Measurements from ENCODE around the gene ASB10.

The ASB10 gene

GRCh38 chr7:151189038-151189437 is 2.0 kb upstream of the ASB10 start:
- DNase-seq = no peak

DNA sequence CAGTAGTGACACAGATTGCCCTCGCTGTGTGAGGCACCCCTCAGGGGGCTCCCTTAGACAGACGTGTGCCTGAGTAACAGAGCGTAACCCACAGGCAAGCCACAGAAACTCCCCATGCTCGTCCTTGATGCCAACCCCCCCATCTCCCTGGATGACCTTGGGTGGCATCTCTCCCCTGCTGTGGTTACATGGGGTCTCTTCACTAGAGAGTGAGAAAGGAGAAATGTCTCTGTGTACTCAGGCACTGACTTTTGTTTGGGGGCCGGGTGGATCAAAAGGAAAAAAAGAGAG is 1.1 kb upstream of the ASB10 start:
- DNase-seq = no peak

- no peak for DNase-seq
These were observed 580 bp upstream of the ASB10 start for GRCh38 chr7:151187409-151188251.

- no peak for DNase-seq
These were observed 1.0 kb downstream of the ASB10 start for GRCh38 chr7:151185762-151186639.

DNA sequence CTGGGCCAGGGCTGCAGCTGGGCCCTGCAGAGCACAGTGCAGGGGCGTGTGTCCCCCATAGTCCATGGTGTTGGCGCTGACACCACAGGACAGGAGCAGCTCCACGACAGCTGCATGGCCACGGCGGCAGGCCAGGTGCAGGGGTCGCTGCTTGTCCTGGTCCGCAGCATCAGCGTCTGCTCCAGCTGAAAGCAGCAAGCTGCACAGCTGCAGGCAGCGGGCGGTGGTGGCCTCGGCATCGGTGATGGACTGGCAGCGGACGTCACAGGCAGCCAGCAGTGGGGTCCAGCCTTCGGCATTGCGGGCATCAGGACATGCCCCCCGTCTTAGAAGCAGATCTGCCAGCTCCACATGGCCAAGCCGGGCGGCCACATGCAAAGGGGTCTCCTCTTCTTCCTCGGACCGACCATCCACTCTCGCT is 6.0 kb downstream of the ASB10 start:
- peak in 1 of 51 donors; percentile 26 for DNase-seq

GRCh38 chr7:151179946-151180345 is 7.1 kb downstream of the ASB10 start:
- DNase-seq = no peak

- DNase-seq = no peak
These were observed 7.7 kb downstream of the ASB10 start for GRCh38 chr7:151179287-151179860.

DNA sequence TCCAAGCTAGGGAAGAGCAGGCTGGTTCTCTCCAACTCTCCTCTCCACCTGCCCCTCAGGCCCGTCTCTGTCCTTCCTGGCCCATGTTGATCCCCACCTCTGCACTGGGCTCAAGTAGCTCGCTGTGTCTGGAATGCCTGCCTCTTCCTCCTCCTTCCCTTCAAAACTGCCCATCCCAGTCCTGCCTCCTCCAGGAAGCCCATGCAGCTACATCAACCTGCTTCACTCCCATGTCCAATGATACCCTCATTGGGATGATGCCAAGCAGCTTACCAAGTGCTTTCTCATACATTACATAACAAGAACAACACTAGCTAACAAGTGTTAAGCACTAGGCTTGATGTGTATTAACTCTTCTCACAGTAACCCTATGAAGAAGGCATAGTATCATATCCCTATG is 8.2 kb downstream of the ASB10 start:
- DNase-seq = no peak

DNA sequence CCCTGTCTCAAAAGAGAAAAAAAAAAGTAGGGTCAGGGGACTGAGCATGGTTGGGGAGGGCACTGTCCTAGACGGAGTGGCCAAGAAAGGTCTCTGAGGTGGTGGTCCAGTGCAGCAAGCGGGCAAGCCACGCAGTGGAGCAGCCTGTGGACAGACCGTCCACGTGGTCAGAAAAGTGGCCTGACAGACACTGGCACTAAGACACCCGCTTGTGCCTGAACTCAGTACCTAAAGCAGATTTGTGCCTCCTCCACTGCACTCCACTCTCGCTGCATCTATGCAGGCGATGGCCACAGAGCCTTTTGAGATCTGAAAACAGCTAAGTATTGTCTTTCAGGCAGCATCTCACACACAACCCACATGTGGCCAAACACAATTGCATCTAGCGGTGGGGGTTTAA is 8.8 kb downstream of the ASB10 start:
- DNase-seq = no peak

DNA sequence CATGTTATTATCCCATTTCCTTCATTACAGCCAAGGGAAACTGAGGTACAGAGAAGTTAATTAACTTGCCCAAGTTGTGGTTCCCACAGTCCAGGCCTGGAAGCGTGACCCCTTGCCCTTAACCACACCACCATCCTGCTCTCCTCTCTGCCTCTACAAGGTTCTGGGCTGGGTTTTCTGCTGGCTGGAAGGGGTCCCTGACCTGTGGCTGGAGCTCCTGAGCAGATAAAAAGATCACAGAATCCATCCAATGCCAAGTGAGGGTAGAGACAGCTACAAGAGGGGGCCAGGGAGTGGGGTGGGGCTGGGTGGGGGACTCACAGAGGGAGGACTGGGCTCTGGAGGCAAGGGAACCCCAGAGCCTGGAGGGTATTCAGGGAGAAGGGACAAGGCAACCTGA is 9.7 kb downstream of the ASB10 start:
- no peak for DNase-seq

- DNase-seq = no peak
These were observed 10.6 kb downstream of the ASB10 start for GRCh38 chr7:151176401-151176800.

- DNase-seq = no peak
These were observed 11.2 kb downstream of the ASB10 start for GRCh38 chr7:151175793-151176311.

- no peak for DNase-seq
These were observed 11.8 kb downstream of the ASB10 start for GRCh38 chr7:151175047-151175792.

DNA sequence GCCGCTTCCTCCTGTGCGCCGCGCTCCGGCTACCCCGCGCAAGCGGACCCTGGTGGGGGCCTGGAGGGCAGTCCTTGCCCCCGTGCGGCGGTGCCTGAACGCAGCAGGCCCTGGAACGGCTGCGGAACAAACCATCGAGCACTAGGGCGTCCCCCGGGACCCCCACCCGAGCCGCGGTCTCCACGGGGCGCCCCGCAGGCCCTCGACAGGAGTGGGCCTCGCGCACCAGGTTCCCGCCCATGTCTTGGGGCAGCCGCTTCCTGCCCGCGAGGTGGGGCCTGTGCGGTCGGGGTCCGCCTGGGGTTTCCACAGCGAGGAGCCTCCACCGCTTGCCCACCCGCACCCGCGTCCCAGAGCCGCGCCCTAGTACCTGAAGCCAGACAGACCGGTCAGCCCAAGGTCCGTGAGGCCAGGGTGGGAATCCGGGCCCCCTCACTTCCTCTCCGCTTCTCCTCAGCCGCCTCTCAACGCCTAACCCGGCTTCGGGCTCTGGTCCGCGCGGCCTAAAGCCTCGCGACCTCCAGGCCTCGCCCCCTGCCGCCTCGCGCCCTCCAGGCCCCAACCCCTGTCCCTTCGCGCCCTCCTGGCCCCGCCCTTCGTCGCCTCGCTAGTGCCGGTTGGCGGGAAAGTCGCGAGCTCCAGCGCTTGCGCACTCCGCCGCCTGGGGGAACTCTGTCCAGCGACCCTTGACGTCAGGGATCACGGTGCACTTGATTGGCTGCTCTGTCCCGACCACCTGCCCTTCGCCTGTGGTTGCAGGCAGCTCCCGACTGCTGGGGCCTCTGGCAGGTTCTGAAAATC is 12.6 kb downstream of the ASB10 start:
- DNase-seq = peak in 7 of 51 donors; percentile 9 to 44 (median 22)

- no peak for DNase-seq
These were observed 13.4 kb downstream of the ASB10 start for GRCh38 chr7:151173386-151174245.

- peak in 50 of 51 donors; percentile 6 to 88 (median 62) for DNase-seq
These were observed 14.5 kb downstream of the ASB10 start for GRCh38 chr7:151172273-151173141.

GRCh38 chr7:151168787-151169162 is 18.3 kb downstream of the ASB10 start:
- DNase-seq = no peak

GRCh38 chr7:151168003-151168786 is 18.9 kb downstream of the ASB10 start:
- peak in 8 of 51 donors; percentile 4 to 52 (median 20) for DNase-seq
